ENCODE data around the gene MAD1L1.

Gene MAD1L1

DNA sequence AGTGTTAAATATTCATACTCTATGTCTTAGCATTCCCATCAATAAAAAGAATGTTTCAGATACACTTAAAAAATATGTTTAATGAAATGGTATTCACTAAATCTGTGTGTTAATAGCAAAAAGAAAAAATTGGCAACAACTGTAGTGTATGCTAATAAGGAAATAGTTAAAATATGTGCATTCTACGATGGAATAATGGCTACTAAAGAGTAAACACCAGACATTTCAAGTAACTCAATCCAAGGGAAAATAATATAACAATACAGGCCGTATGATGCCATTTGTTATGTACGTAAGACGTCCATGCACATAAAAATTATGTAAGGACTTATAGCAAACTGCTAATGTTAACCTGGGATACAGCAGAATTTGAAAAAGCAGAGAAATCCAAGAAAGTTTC lies 46.6 kb downstream of the MAD1L1 start:
- H3K4me3 ChIP-seq (IDR thresholded peaks at IDR 0.05; ENCODE audit: insufficient read depth, low read depth, low read length): no peak overlapping the region
- H3K27ac ChIP-seq: no peak overlapping the region
- TF ChIP-seq, protein P1, sequence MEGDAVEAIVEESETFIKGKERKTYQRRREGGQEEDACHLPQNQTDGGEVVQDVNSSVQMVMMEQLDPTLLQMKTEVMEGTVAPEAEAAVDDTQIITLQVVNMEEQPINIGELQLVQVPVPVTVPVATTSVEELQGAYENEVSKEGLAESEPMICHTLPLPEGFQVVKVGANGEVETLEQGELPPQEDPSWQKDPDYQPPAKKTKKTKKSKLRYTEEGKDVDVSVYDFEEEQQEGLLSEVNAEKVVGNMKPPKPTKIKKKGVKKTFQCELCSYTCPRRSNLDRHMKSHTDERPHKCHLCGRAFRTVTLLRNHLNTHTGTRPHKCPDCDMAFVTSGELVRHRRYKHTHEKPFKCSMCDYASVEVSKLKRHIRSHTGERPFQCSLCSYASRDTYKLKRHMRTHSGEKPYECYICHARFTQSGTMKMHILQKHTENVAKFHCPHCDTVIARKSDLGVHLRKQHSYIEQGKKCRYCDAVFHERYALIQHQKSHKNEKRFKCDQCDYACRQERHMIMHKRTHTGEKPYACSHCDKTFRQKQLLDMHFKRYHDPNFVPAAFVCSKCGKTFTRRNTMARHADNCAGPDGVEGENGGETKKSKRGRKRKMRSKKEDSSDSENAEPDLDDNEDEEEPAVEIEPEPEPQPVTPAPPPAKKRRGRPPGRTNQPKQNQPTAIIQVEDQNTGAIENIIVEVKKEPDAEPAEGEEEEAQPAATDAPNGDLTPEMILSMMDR (conservative IDR thresholded peaks at IDR 0.05; ENCODE audit: low read depth, low read length): no peak
- H2AFZ ChIP-seq (ENCODE audit: low read depth): no peak overlapping the region
- no peaks in the 10 kb centered on the region for H3K27me3 ChIP-seq (ENCODE audit: insufficient read depth, low read depth)
- no peaks in the 10 kb centered on the region for H3K36me3 ChIP-seq (ENCODE audit: insufficient read depth)
- H3K4me1 ChIP-seq (ENCODE audit: low read depth, poor library complexity, severe bottlenecking): no peaks in the 10 kb centered on the region
- no peak overlapping the region for H3K4me2 ChIP-seq
- no peaks in the 10 kb centered on the region for H3K79me2 ChIP-seq (ENCODE audit: insufficient read depth, low read depth)
- no peak overlapping the region for H3K9ac ChIP-seq
- no peaks in the 10 kb centered on the region for H4K20me1 ChIP-seq (ENCODE audit: insufficient read depth)

- H2AFZ ChIP-seq (ENCODE audit: low read depth): no peak overlapping the region
- no peak overlapping the region for H3K4me3 ChIP-seq (IDR thresholded peaks at IDR 0.05; ENCODE audit: insufficient read depth, low read depth, low read length)
- H4K20me1 ChIP-seq (ENCODE audit: insufficient read depth): no peaks in the 10 kb centered on the region
- H3K4me2 ChIP-seq: no peak overlapping the region
- no peak overlapping the region for H3K27ac ChIP-seq
- no peaks in the 10 kb centered on the region for H3K27me3 ChIP-seq (ENCODE audit: insufficient read depth, low read depth)
- H3K9ac ChIP-seq: no peak overlapping the region
- H3K79me2 ChIP-seq (ENCODE audit: insufficient read depth, low read depth): no peaks in the 10 kb centered on the region
- H3K36me3 ChIP-seq (ENCODE audit: insufficient read depth): no peaks in the 10 kb centered on the region
- no peaks in the 10 kb centered on the region for H3K4me1 ChIP-seq (ENCODE audit: low read depth, poor library complexity, severe bottlenecking)
- TF ChIP-seq, protein P1 (conservative IDR thresholded peaks at IDR 0.05; ENCODE audit: low read depth, low read length): no peak
These were observed 47.0 kb downstream of the MAD1L1 start for GRCh38 chr7:2185715-2186114.

DNA sequence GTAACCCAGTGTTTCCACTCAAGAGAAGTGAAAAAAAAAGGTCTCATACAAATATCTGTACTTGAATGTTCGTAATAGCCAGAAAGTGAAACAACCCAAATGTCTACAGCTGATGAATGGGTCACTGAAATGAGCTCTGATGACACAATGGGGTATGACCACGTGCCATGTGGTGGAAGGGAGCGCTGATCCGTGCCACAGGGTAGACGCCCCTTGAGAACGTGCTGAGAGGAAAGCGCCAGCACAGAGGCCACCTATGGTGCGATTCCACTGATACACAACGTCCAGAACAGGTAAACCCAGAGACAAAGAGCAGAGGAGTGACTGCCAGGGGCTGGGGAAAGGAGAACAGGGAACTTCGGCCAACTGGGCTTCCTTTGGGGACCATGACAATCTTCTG lies 50.3 kb downstream of the MAD1L1 start:
- no peak overlapping the region for H3K4me2 ChIP-seq
- no peaks in the 10 kb centered on the region for H3K36me3 ChIP-seq (ENCODE audit: insufficient read depth)
- H2AFZ ChIP-seq (ENCODE audit: low read depth): no peak overlapping the region
- no peaks in the 10 kb centered on the region for H3K27me3 ChIP-seq (ENCODE audit: insufficient read depth, low read depth)
- no peak overlapping the region for H3K9ac ChIP-seq
- no peaks in the 10 kb centered on the region for H4K20me1 ChIP-seq (ENCODE audit: insufficient read depth)
- H3K4me3 ChIP-seq (IDR thresholded peaks at IDR 0.05; ENCODE audit: insufficient read depth, low read depth, low read length): no peak overlapping the region
- no peaks in the 10 kb centered on the region for H3K79me2 ChIP-seq (ENCODE audit: insufficient read depth, low read depth)
- TF ChIP-seq, protein P1 (conservative IDR thresholded peaks at IDR 0.05; ENCODE audit: low read depth, low read length): no peak
- no peak overlapping the region for H3K27ac ChIP-seq
- H3K4me1 ChIP-seq (ENCODE audit: low read depth, poor library complexity, severe bottlenecking): no peaks in the 10 kb centered on the region

DNA sequence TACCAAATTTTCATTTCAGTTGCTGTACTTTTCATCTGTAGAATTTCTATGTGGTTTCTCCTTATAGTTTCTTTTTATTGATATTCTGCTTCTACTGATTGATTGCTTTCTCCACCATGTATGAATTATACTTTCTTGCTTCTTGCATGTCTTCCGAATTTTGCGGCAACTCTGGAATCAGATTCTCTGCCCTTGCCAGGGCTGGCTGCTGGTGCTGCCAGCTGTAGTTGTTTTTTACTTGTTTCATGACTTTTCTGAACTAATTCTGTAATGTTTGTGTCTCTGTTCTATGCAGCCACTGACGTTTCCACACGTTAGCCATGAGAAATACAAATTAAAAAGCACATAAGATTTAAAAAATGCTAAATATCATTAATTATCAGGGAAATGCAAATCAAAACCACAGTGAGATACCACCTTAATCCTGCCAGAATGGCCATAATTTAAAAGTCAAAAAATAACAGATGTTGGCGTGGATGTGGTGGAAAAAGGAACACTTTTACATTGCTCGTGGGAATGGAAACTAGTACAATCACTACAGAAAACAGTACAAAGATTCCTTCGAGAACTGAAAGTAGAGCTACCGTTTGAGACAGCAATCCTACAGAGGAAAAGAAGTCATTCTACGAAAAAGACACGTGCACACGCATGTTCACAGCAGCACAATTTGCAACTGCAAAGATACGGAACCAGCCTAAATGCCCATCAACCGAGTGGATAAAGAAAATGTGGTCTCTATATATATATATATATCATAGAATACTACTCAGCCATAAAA lies 51.5 kb downstream of the MAD1L1 start:
- Histone ChIP-seq H3K27ac (no peak overlapping the region), H4K20me1 (ENCODE audit: insufficient read depth) (no peaks in the 10 kb centered on the region), H3K27me3 (ENCODE audit: insufficient read depth, low read depth) (no peaks in the 10 kb centered on the region), H3K4me1 (ENCODE audit: low read depth, poor library complexity, severe bottlenecking) (no peaks in the 10 kb centered on the region), H3K9ac (no peak overlapping the region), H3K4me3 (IDR thresholded peaks at IDR 0.05; ENCODE audit: insufficient read depth, low read depth, low read length) (no peak overlapping the region), H3K36me3 (ENCODE audit: insufficient read depth) (no peaks in the 10 kb centered on the region), H3K79me2 (ENCODE audit: insufficient read depth, low read depth) (no peaks in the 10 kb centered on the region), H2AFZ (ENCODE audit: low read depth) (no peak overlapping the region), H3K4me2 (no peak overlapping the region)
- TF ChIP-seq, protein P1 (conservative IDR thresholded peaks at IDR 0.05; ENCODE audit: low read depth, low read length): no peak
